A549 (cell line): ENCODE data around the gene MTHFS. TPM values are rescaled to one million over a fixed set of nuclear protein-coding genes. Genes with fewer than 3 reads are reported as not detected.

Source experiments
- ATAC-seq, 2 experiments: fragments of 200-7000 bp in 1 of 2; fragments of >200 bp in 1 of 2; cut with Nextera tagmentation in 1 of 2; cut with Tn5 transposase in 1 of 2; 3 replicates each; pipeline versions ENCODE4 v1.8.0 to v1.9.1; 2018 to 2020; ENCODE audit warnings: mild to moderate bottlenecking in 1 of 2, moderate library complexity in 1 of 2
- CTCF ChIA-PET: fragments of 300-600 bp; sonication (Branson Sonifier 250); formaldehyde crosslinking; extraction: SDS; loops from one replicate; lab custom pipeline; 2021; ENCODE audit warnings: antibody characterized with exemption, inconsistent platforms; lab: Yijun Ruan, JAX
- POLR2A ChIA-PET: fragments of 350-600 bp; formaldehyde crosslinking; extraction: SDS; loops from one replicate; lab custom pipeline; 2021; ENCODE audit warnings: antibody characterized with exemption, inconsistent platforms; lab: Yijun Ruan, JAX
- DNase-seq, 2 experiments: peaks; one replicate each; pipeline versions ENCODE4 v3.0.0 to v3.0.0-alpha.2; 2011 to 2016; ENCODE audit warnings: low read depth in 1 of 2, low spot score in 1 of 2
- FAIRE-seq: peaks from 2 replicates; lab custom pipeline; 2011; peaks lifted over from hg19 to GRCh38; lab: Jason Lieb, UNC
- H3K27ac ChIP-seq, 2 experiments: fragments of >200 bp; sonication (Bioruptor Twin); formaldehyde crosslinking; 3 replicates each; pipeline ENCODE4 v1.5.1; 2016 to 2017
- H3K4me1 ChIP-seq: fragments of >200 bp; sonication (Bioruptor Twin); formaldehyde crosslinking; 3 replicates; pipeline ENCODE4 v1.6.1; 2016
- H3K4me2 ChIP-seq: fragments of >200 bp; sonication (Bioruptor Twin); formaldehyde crosslinking; 3 replicates; pipeline ENCODE4 v1.6.1; 2016
- H3K4me3 ChIP-seq: fragments of >200 bp; sonication (Bioruptor Twin); formaldehyde crosslinking; 3 replicates; pipeline ENCODE4 v1.5.1; 2016
- H3K9me3 ChIP-seq: fragments of >200 bp; sonication (Bioruptor Twin); formaldehyde crosslinking; 3 replicates; pipeline ENCODE4 v1.6.1; 2016
- BCL3 ChIP-seq: fragments of >200 bp; sonication (Bioruptor Twin); formaldehyde crosslinking; IDR thresholded peaks from 3 replicates; pipeline ENCODE4 v1.6.1; 2016
- BHLHE40 ChIP-seq: IDR thresholded peaks from 2 replicates; pipeline ENCODE4 v1.6.1; 2012; ENCODE audit warnings: low read depth, low read length, inconsistent platforms
- CBX2 ChIP-seq: fragments of 200-600 bp; sonication (generic); IDR thresholded peaks from 2 replicates; pipeline ENCODE4 v1.6.1; 2016; ENCODE audit warnings: low read depth, mild to moderate bottlenecking, borderline replicate concordance
- CHD4 ChIP-seq: fragments of 200-600 bp; sonication (generic); IDR thresholded peaks from 2 replicates; pipeline ENCODE4 v1.6.1; 2016; ENCODE audit warnings: antibody characterized with exemption, mild to moderate bottlenecking, borderline replicate concordance
- EHF ChIP-seq: fragments of 250-450 bp; sonication (Bioruptor Pico); IDR thresholded peaks from 2 replicates; pipeline ENCODE4 v1.5.0; 2020; ENCODE audit warnings: mild to moderate bottlenecking
- EHMT2 ChIP-seq: fragments of 200-600 bp; sonication (generic); IDR thresholded peaks from 2 replicates; pipeline ENCODE4 v1.6.1; 2016; ENCODE audit warnings: antibody characterized with exemption, low read depth, mild to moderate bottlenecking, moderate library complexity
- ELK1 ChIP-seq: fragments of 150-350 bp; IDR thresholded peaks from 2 replicates; pipeline ENCODE4 v1.6.1; 2014; ENCODE audit warnings: low read depth, mild to moderate bottlenecking, low read length
- EP300 ChIP-seq, 2 experiments: fragments of >200 bp; sonication (Bioruptor Twin); formaldehyde crosslinking; IDR thresholded peaks; 2 replicates in 1 of 2; 3 replicates in 1 of 2; pipeline ENCODE4 v1.6.1; 2016 to 2017
- HMGXB4 ChIP-seq: fragments of 250-450 bp; sonication (Bioruptor Pico); IDR thresholded peaks from 2 replicates; pipeline ENCODE4 v1.5.0; 2021; ENCODE audit warnings: mild to moderate bottlenecking, moderate library complexity, borderline replicate concordance
- HOXA7 ChIP-seq: fragments of 250-450 bp; sonication (Bioruptor Pico); IDR thresholded peaks from 2 replicates; pipeline ENCODE4 v1.5.0; 2020; ENCODE audit warnings: mild to moderate bottlenecking, moderate library complexity
- HOXB13 ChIP-seq: fragments of 250-450 bp; sonication (Bioruptor Pico); IDR thresholded peaks from 2 replicates; pipeline ENCODE4 v1.5.0; 2020; ENCODE audit warnings: low read depth, mild to moderate bottlenecking, moderate library complexity
- JUN ChIP-seq, 2 experiments: fragments of >200 bp; sonication (Bioruptor Twin); formaldehyde crosslinking; IDR thresholded peaks; 2 replicates in 1 of 2; 3 replicates in 1 of 2; pipeline ENCODE4 v1.6.1; 2016 to 2017
- JUNB ChIP-seq: fragments of >200 bp; sonication (Bioruptor Twin); formaldehyde crosslinking; IDR thresholded peaks from 2 replicates; pipeline ENCODE4 v1.6.1; 2016
- KDM1A ChIP-seq: fragments of 200-600 bp; sonication (generic); IDR thresholded peaks from 2 replicates; pipeline ENCODE4 v1.6.1; 2016; ENCODE audit warnings: low read depth, mild to moderate bottlenecking
- KDM5A ChIP-seq: fragments of 200-600 bp; sonication (generic); IDR thresholded peaks from 2 replicates; pipeline ENCODE4 v1.6.1; 2016; ENCODE audit warnings: antibody characterized with exemption, mild to moderate bottlenecking
- MAX ChIP-seq: IDR thresholded peaks from 2 replicates; pipeline ENCODE4 v1.6.1; 2012
- MAZ ChIP-seq: fragments of 150-350 bp; IDR thresholded peaks from 2 replicates; pipeline ENCODE4 v1.6.1; 2014; ENCODE audit warnings: antibody characterized with exemption, low read depth, low read length, borderline replicate concordance
- MYC ChIP-seq: IDR thresholded peaks from 2 replicates; pipeline ENCODE4 v1.6.1; 2012; ENCODE audit warnings: mild to moderate bottlenecking, inconsistent platforms, low read length, improper control_type of control experiment, borderline replicate concordance
- NPAS2 ChIP-seq: fragments of 250-450 bp; sonication (Bioruptor Pico); IDR thresholded peaks from 2 replicates; pipeline ENCODE4 v1.8.0; 2022; ENCODE audit warnings: mild to moderate bottlenecking, moderate library complexity, borderline replicate concordance
- NR3C1 ChIP-seq: fragments of >200 bp; sonication (Bioruptor Twin); formaldehyde crosslinking; IDR thresholded peaks from 3 replicates; pipeline ENCODE4 v1.6.1; 2017
- POLR2AphosphoS2 ChIP-seq: conservative IDR thresholded peaks from 2 replicates; pipeline ENCODE4 v1.6.1; 2012; ENCODE audit warnings: low read length, improper control_type of control experiment, inconsistent platforms
- RAD21 ChIP-seq, 2 experiments: fragments of >200 bp in 1 of 2; sonication (Bioruptor Twin) in 1 of 2; formaldehyde crosslinking in 1 of 2; IDR thresholded peaks in 1 of 2; conservative IDR thresholded peaks in 1 of 2; 2 replicates in 1 of 2; 3 replicates in 1 of 2; pipeline ENCODE4 v1.6.1; 2012 to 2018; ENCODE audit warnings: inconsistent platforms in 1 of 2
- RFX5 ChIP-seq: fragments of 450-650 bp; IDR thresholded peaks from 2 replicates; pipeline ENCODE4 v1.7.1; 2014; ENCODE audit warnings: antibody characterized with exemption, mild to moderate bottlenecking, moderate library complexity
- SMC3 ChIP-seq: fragments of >200 bp; sonication (Bioruptor Twin); formaldehyde crosslinking; IDR thresholded peaks from 3 replicates; pipeline ENCODE4 v1.6.1; 2018; ENCODE audit warnings: inconsistent platforms
- TFCP2L1 ChIP-seq: fragments of 250-450 bp; sonication (Bioruptor Pico); IDR thresholded peaks from 2 replicates; pipeline ENCODE4 v1.5.0; 2021; ENCODE audit warnings: mild to moderate bottlenecking
- WGBS: methylation state at CpG from one replicate; pipeline ENCODE4 v1.1.6; 2017; ENCODE audit errors: missing lambda C conversion rate; 5-methylcytosine and 5-hydroxymethylcytosine counted together
- polyA plus RNA-seq, 4 experiments: library from polyadenylated mRNA; depleted of rRNA in 3 of 4; stranded (reverse); fragments of >200 nt; fragmentation: RNase III in 1 of 4; extraction: RNeasy Plus Mini Kit Qiagen cat#74134 plus additional on column Dnase treatment in 1 of 4; gene quantifications; 2 replicates in 3 of 4; 3 replicates in 1 of 4; pipeline ENCODE4 v1.2.3, GENCODE V29; 2011 to 2017

The MTHFS gene
- polyA plus RNA-seq, 2 of the 4 experiments (the other 2 are of a cell fraction): 102 to 158 TPM

GRCh38 chr15:79844221-79844620 is 52.6 kb downstream of the MTHFS start:
- FAIRE-seq (no peak), DNase-seq (no peak), ATAC-seq (no peak)
- Histone ChIP-seq H3K4me2 (no peak overlapping the region), H3K9me3 (no peaks in the 10 kb centered on the region), H3K4me1 (no peaks in the 10 kb centered on the region), H3K4me3 (no peak overlapping the region), H3K27ac (no peak overlapping the region)
- CTCF ChIA-PET: interaction anchor here (0.8 to 4.2 kb wide), 4 partner anchors 10 to 505 kb away, joined by 3 to 31 read pairs (median 6); no protein-coding TSS in a partner anchor
- WGBS: 74% methylated on average over 3 of the region's 3 CpGs
- POLR2A ChIA-PET: no interaction called here
- TF ChIP-seq HMGXB4 (CRISPR knock-in tag): no peak
- TF ChIP-seq HOXA7 (CRISPR knock-in tag): no peak
- TF ChIP-seq JUN (IDR thresholded peaks at IDR 0.05): no peak
- TF ChIP-seq BHLHE40: no peak
- no peak for TF ChIP-seq MAZ
- TF ChIP-seq NPAS2: no peak
- no peak for TF ChIP-seq SMC3
- TF ChIP-seq CHD4: no peak
- TF ChIP-seq KDM5A: no peak
- TF ChIP-seq BCL3: no peak

GRCh38 chr15:79837846-79838245 is 59.0 kb downstream of the MTHFS start:
- FAIRE-seq (no peak), ATAC-seq (no peak), DNase-seq (no peak)
- Histone ChIP-seq H3K27ac (no peak overlapping the region), H3K4me3 (no peak overlapping the region), H3K4me2 (no peak overlapping the region), H3K9me3 (no peaks in the 10 kb centered on the region), H3K4me1 (no peaks in the 10 kb centered on the region)
- ChIA-PET POLR2A (no interaction called here), CTCF (interaction anchor here (1.0 to 6.8 kb wide), 4 partner anchors 12 to 456 kb away, joined by 3 to 36 read pairs (median 8); no protein-coding TSS in a partner anchor)
- TF ChIP-seq RAD21 (conservative IDR thresholded peaks at IDR 0.05 in 1 of 2, IDR thresholded peaks at IDR 0.05 in 1 of 2): no peak
- no peak for TF ChIP-seq KDM1A
- no peak for TF ChIP-seq EP300 (IDR thresholded peaks at IDR 0.05)
- TF ChIP-seq ELK1: no peak
- no peak for TF ChIP-seq MAX
- no peak for TF ChIP-seq MYC
- no peak for TF ChIP-seq RFX5
- no peak for TF ChIP-seq EHF
- TF ChIP-seq MAZ: no peak
- no peak for TF ChIP-seq TFCP2L1 (CRISPR knock-in tag)
- TF ChIP-seq HOXB13: no peak
- TF ChIP-seq HOXA7 (CRISPR knock-in tag): no peak
- no peak for TF ChIP-seq HMGXB4 (CRISPR knock-in tag)
- TF ChIP-seq EHMT2: no peak
- TF ChIP-seq POLR2AphosphoS2: no peak
- TF ChIP-seq CBX2: no peak
- TF ChIP-seq NR3C1: no peak
- no peak for TF ChIP-seq NPAS2
- no peak for TF ChIP-seq JUNB
